ENCODE data around the gene RAET1L. TPM values are rescaled to one million over a fixed set of nuclear protein-coding genes. Genes with fewer than 3 reads are reported as not detected.

The RAET1L gene
- total RNA-seq, 3 donors from 2014 or later = not detected

- no peak for DNase-seq
- ATAC-seq = no peak
- Histone ChIP-seq H3K4me1 (ENCODE audit: low read depth) (no peaks in the 10 kb centered on the region), H3K4me3 (no peak overlapping the region), H3K36me3 (ENCODE audit: low read depth) (no peaks in the 10 kb centered on the region), H3K9me3 (no peaks in the 10 kb centered on the region)
- no peak for TF ChIP-seq CTCF (IDR thresholded peaks at IDR 0.05)
- intact Hi-C loops (cut with DNase I, micrococcal nuclease) = no loop called here
Observed at GRCh38 chr6:150058986-150059385, 33.7 kb upstream of the RAET1L start.

- Histone ChIP-seq H3K9me3 (no peaks in the 10 kb centered on the region), H3K36me3 (ENCODE audit: low read depth) (no peaks in the 10 kb centered on the region), H3K4me1 (ENCODE audit: low read depth) (no peaks in the 10 kb centered on the region), H3K4me3 (no peak overlapping the region)
- intact Hi-C loops (cut with DNase I, micrococcal nuclease) = no loop called here
- no peak for DNase-seq
- no peak for TF ChIP-seq CTCF (IDR thresholded peaks at IDR 0.05)
- ATAC-seq = no peak
Observed at GRCh38 chr6:150058231-150058792, 33.0 kb upstream of the RAET1L start.

- Histone ChIP-seq H3K9me3 (no peaks in the 10 kb centered on the region), H3K4me1 (ENCODE audit: low read depth) (no peaks in the 10 kb centered on the region), H3K4me3 (no peak overlapping the region), H3K36me3 (ENCODE audit: low read depth) (no peaks in the 10 kb centered on the region)
- TF ChIP-seq CTCF (IDR thresholded peaks at IDR 0.05) = no peak
- DNase-seq (no peak), ATAC-seq (no peak)
- intact Hi-C loops (cut with DNase I, micrococcal nuclease) = no loop called here
Observed at GRCh38 chr6:150057501-150057951, 32.2 kb upstream of the RAET1L start.

- intact Hi-C loops (cut with DNase I, micrococcal nuclease) = no loop called here
- H3K4me1 ChIP-seq (ENCODE audit: low read depth) = no peaks in the 10 kb centered on the region
- DNase-seq = no peak
- no peak for TF ChIP-seq CTCF (IDR thresholded peaks at IDR 0.05)
- H3K9me3 ChIP-seq = no peaks in the 10 kb centered on the region
- ATAC-seq = no peak
- H3K4me3 ChIP-seq = no peak overlapping the region
- no peaks in the 10 kb centered on the region for H3K36me3 ChIP-seq (ENCODE audit: low read depth)
Observed at GRCh38 chr6:150056916-150057315, 31.6 kb upstream of the RAET1L start.

GRCh38 chr6:150056156-150056555 lies 30.8 kb upstream of the RAET1L start:
- Histone ChIP-seq H3K36me3 (ENCODE audit: low read depth) (no peaks in the 10 kb centered on the region), H3K9me3 (no peaks in the 10 kb centered on the region), H3K4me1 (ENCODE audit: low read depth) (no peaks in the 10 kb centered on the region), H3K4me3 (no peak overlapping the region)
- TF ChIP-seq CTCF (IDR thresholded peaks at IDR 0.05) = no peak
- intact Hi-C loops (cut with DNase I, micrococcal nuclease) = no loop called here
- no peak for ATAC-seq
- no peak for DNase-seq

GRCh38 chr6:150055131-150055530 lies 29.8 kb upstream of the RAET1L start:
- H3K9me3 ChIP-seq = no peaks in the 10 kb centered on the region
- intact Hi-C loops (cut with DNase I, micrococcal nuclease) = no loop called here
- no peaks in the 10 kb centered on the region for H3K36me3 ChIP-seq (ENCODE audit: low read depth)
- TF ChIP-seq CTCF (IDR thresholded peaks at IDR 0.05) = no peak
- no peaks in the 10 kb centered on the region for H3K4me1 ChIP-seq (ENCODE audit: low read depth)
- H3K4me3 ChIP-seq = no peak overlapping the region
- ATAC-seq (no peak), DNase-seq (no peak)

All from mucosa of descending colon (tissue), 3 donors.